ENCODE measurements around the gene MAP2K5.
"Not testable (repeated sequence)": the region's sequence is repeated elsewhere in the genome, so short reads cannot be mapped to it uniquely, and the experiment has no call there.

MAP2K5 gene

GRCh38 chr15:67611370-67612369 lies 69.2 kb downstream of the MAP2K5 start:
- no peak overlapping the region for H3K4me3 ChIP-seq (ENCODE audit: low read length)
- TF ChIP-seq ZNF274 (IDR thresholded peaks at IDR 0.05; ENCODE audit: low read depth, low read length) = no peak

- H3K4me3 ChIP-seq (ENCODE audit: low read length) = no peak overlapping the region
These were observed 70.7 kb downstream of the MAP2K5 start for GRCh38 chr15:67613211-67613610.

GRCh38 chr15:67613708-67614107 lies 71.2 kb downstream of the MAP2K5 start:
- no peak overlapping the region for H3K4me3 ChIP-seq (ENCODE audit: low read length)
- no peak for TF ChIP-seq ZNF274 (IDR thresholded peaks at IDR 0.05; ENCODE audit: low read depth, low read length)

More at GRCh38 chr15:67613211-67613610, 70.7 kb downstream of the MAP2K5 start:
- TF ChIP-seq ZNF274 (IDR thresholded peaks at IDR 0.05; ENCODE audit: low read depth, low read length) = no peak

- H3K4me3 ChIP-seq (ENCODE audit: low read length) = not testable (repeated sequence)
These were observed 72.6 kb downstream of the MAP2K5 start for GRCh38 chr15:67615131-67615534.

- H3K4me3 ChIP-seq (ENCODE audit: low read length) = no peak overlapping the region
- no peak for TF ChIP-seq ZNF274 (IDR thresholded peaks at IDR 0.05; ENCODE audit: low read depth, low read length)
These were observed 75.8 kb downstream of the MAP2K5 start for GRCh38 chr15:67618297-67618696.

GRCh38 chr15:67622110-67622509 lies 79.6 kb downstream of the MAP2K5 start:
- TF ChIP-seq ZNF274 (IDR thresholded peaks at IDR 0.05; ENCODE audit: low read depth, low read length) = no peak

GRCh38 chr15:67632261-67632660 lies 89.8 kb downstream of the MAP2K5 start:
- no peak overlapping the region for H3K4me3 ChIP-seq (ENCODE audit: low read length)

More at GRCh38 chr15:67622110-67622509, 79.6 kb downstream of the MAP2K5 start:
- H3K4me3 ChIP-seq (ENCODE audit: low read length) = no peak overlapping the region

GRCh38 chr15:67635950-67636349 lies 93.4 kb downstream of the MAP2K5 start:
- H3K4me3 ChIP-seq (ENCODE audit: low read length) = not testable (repeated sequence)

More at GRCh38 chr15:67632261-67632660, 89.8 kb downstream of the MAP2K5 start:
- no peak for TF ChIP-seq ZNF274 (IDR thresholded peaks at IDR 0.05; ENCODE audit: low read depth, low read length)

GRCh38 chr15:67639591-67639990 lies 97.1 kb downstream of the MAP2K5 start:
- no peak overlapping the region for H3K4me3 ChIP-seq (ENCODE audit: low read length)
- no peak for TF ChIP-seq ZNF274 (IDR thresholded peaks at IDR 0.05; ENCODE audit: low read depth, low read length)

- no peak for TF ChIP-seq ZNF274 (IDR thresholded peaks at IDR 0.05; ENCODE audit: low read depth, low read length)
- no peak overlapping the region for H3K4me3 ChIP-seq (ENCODE audit: low read length)
These were observed 99.0 kb downstream of the MAP2K5 start for GRCh38 chr15:67641453-67641852.

GRCh38 chr15:67646847-67647246 lies 104.3 kb downstream of the MAP2K5 start:
- no peak overlapping the region for H3K4me3 ChIP-seq (ENCODE audit: low read length)
- no peak for TF ChIP-seq ZNF274 (IDR thresholded peaks at IDR 0.05; ENCODE audit: low read depth, low read length)

GRCh38 chr15:67652586-67652985 lies 110.1 kb downstream of the MAP2K5 start:
- TF ChIP-seq ZNF274 (IDR thresholded peaks at IDR 0.05; ENCODE audit: low read depth, low read length) = no peak
- no peak overlapping the region for H3K4me3 ChIP-seq (ENCODE audit: low read length)

- no peak overlapping the region for H3K4me3 ChIP-seq (ENCODE audit: low read length)
- TF ChIP-seq ZNF274 (IDR thresholded peaks at IDR 0.05; ENCODE audit: low read depth, low read length) = no peak
These were observed 117.9 kb downstream of the MAP2K5 start for GRCh38 chr15:67660446-67660845.

- TF ChIP-seq ZNF274 (IDR thresholded peaks at IDR 0.05; ENCODE audit: low read depth, low read length) = no peak
- no peak overlapping the region for H3K4me3 ChIP-seq (ENCODE audit: low read length)
These were observed 118.5 kb downstream of the MAP2K5 start for GRCh38 chr15:67660874-67661606.
